GM18505 (cell line): ENCODE data around the gene TMEM86B.

Experiments used
- ATAC-seq: cut with Tn5 transposase; IDR thresholded peaks from one replicate; pipeline ENCODE4 v1.9.1; 2021; ENCODE audit not compliant: unreplicated experiment
- POLR2A ChIP-seq: IDR thresholded peaks from 4 replicates; pipeline ENCODE4 v1.6.1; 2011; ENCODE audit warnings: borderline replicate concordance; ENCODE audit not compliant: insufficient read depth, insufficient read length; ENCODE audit errors: extremely low read depth

Gene TMEM86B

GRCh38 chr19:55241935-55242464, 13.4 kb upstream of the TMEM86B start:
- no peak for TF ChIP-seq POLR2A

DNA sequence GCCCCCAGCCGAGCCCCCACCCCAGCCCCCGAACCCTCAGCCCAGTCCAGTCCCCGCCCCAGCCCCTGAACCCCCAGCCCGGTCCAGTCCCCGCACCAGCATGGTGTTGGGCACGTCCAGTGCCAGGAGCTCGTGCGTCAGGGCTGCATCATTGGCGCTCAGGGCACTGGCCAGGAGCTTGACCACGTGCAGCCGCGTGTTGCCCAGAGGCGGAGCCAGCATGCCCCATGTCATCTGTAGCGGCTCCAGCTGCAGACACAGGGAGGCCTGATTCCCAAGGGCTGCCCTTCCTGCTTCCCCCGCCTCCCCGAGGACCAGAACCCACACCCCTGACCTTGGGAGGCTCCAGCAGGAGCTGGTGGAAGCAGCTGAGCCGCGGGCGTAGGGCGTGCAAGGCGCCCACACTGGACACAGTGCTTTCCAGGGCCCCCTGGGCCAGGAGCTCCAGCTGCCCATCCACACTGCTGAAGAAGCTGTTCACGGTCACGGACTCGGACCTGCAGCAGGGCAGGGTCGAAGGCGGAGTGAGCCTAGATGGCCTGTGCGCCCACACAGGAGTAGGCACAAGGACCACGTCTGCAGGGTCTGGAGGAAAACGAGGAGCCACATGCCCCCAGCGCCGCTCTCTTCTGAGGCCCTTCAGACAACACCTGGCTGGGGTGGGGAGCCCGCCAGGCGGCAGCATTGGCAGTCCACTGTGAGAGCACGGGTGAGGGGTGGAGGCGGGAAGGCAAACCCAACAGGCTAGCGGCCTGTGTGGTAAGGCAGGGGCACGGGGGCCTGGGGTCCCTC, 12.8 kb upstream of the TMEM86B start:
- no peak for ATAC-seq
- no peak for TF ChIP-seq POLR2A

More at GRCh38 chr19:55241935-55242464, 13.4 kb upstream of the TMEM86B start:
- no peak for ATAC-seq

GRCh38 chr19:55240713-55241020, 12.1 kb upstream of the TMEM86B start:
- ATAC-seq, result no peak
- TF ChIP-seq POLR2A, result no peak

DNA sequence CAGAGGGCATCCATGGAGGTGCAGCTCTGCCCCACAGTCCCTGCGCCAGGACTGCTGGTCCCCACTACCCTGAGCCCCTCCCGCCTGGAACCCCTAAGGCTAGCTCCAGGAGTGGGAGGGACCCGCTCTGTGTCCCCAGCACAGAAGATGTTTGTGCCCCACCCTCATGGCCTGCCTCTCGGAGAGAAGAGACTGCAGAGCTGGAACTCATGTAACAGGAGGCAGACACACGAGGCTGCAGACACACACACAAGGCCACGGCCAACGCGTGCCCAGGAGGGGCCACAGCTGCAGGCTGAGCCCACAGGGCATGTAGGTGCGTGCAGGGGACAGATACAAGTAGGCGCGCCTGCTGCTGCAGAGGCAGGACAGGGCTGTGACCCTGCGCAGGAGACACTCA, 10.4 kb upstream of the TMEM86B start:
- no peak for TF ChIP-seq POLR2A
- ATAC-seq, result no peak

DNA sequence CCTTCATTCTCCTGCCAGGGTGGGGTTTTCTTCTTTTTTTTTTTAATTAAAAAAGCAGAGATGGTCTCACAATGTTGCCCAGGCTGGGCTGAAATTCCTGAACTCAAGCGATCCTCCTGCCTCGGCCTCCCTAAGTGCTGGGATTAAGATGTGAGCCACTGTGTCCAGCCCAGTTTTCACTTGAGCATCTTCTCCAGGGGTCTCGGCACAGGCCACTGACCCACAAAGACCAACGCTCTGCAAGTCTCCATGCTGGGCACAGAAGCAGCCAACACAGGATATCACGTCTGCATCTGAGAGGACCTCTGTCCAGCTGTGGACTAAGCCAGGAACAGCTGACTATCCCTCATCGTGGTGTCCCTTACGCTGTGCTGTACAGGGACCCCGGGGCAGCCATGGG, 9.5 kb upstream of the TMEM86B start:
- TF ChIP-seq POLR2A, result no peak
- no peak for ATAC-seq

DNA sequence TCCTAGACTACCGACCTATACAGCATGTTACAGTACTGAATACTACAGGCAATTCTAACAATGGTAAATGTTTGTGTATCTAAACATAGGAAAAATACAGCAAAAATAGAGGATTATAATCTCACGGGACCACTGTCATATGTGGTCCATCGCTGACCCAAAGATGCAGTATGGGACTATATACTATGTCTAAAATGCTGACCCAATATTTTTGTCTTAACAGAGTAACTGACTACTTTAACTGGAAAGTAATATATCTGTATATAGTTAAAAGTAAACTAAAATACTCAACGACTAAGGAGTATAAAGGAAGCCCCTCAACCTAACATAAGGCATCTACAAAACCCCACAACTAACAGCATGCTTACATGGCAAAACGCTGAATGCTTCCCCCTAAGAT, 4.4 kb upstream of the TMEM86B start:
- TF ChIP-seq POLR2A, result no peak
- ATAC-seq, result no peak

GRCh38 chr19:55232286-55232602, 3.7 kb upstream of the TMEM86B start:
- TF ChIP-seq POLR2A, result no peak
- no peak for ATAC-seq

DNA sequence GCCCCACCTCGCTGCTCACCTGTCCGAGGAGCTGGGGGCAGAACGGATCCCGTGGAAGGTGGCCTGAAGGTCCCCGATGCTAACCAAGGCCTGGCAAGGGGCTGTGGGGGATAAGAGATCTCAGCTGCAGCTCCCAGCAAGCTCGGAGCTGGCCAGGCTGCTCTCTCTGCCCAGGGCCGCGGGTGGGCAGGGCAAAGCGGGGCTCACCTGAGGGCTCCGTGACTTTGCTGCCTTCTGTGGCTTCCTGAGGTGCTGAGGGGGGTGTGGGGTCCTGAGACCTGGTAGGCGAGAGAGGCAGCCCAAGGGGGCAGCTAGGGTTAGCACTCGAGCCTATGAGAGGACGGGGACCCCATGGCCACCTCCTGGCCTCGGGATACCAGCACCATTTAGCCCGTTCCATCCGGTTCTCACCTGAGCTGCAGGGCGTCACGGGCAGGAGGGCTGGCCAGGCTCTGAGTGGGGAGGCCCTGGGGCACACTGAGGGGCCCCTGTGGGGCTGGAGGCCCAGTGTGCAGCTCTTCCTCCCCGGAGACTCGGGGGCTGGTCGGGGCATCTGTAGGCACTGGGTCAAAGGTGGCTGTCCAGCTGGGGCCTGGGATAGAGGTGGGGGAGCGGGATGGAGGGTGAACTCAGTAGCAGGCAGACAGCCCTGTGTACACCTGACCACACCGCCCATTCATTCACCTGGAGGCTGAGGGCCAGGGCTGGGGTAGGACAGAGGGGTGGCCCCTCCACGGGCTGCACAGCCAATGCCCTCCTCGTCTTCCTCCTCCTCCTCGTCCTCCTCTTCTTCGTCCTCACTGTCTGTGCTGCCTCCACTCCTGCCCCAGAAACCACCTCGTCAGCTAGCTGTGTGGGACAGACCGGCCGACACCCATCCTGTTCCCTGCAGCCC, 3.1 kb upstream of the TMEM86B start:
- ATAC-seq, result no peak
- TF ChIP-seq POLR2A, result no peak

DNA sequence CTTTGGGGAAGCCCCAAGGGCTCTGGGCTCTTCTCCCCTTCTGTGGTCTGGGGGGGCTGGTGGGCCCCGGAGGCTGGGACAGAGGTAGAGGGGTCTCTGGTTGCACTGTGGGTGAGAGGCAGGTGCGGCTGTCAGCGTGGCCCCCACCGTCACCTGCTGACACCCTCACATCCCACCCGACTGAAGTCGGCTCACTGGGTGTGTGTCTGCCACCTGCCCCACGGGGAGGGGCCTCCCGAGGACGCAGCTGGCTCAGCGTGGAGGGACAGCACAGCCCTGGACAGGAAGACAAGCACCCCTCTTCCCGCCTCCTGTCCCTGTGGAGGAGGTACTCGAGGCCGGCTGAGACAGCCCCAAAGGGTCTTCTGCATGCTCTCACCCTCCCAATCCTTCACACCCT, 2.2 kb upstream of the TMEM86B start:
- no peak for TF ChIP-seq POLR2A
- no peak for ATAC-seq

DNA sequence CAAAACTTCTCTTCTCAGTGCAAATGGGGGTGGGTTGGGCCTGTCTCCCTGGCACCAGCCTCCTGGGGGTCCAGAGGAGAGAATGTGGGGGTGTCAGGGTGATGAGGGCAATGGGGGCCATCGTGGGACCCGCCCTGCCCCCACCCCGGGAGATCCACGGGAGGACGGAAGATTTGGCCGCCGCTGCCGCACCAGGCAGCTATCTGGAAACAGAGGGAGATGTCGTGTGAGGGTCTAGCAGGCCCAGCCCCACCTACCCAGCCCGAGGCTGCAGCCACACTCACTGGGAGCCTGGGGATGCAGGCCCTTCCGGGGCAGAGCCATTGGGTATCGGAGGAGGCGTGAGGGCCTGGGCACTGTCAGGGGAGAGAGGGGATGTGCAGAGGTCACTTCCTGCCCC, 1.8 kb upstream of the TMEM86B start:
- no peak for TF ChIP-seq POLR2A
- no peak for ATAC-seq

DNA sequence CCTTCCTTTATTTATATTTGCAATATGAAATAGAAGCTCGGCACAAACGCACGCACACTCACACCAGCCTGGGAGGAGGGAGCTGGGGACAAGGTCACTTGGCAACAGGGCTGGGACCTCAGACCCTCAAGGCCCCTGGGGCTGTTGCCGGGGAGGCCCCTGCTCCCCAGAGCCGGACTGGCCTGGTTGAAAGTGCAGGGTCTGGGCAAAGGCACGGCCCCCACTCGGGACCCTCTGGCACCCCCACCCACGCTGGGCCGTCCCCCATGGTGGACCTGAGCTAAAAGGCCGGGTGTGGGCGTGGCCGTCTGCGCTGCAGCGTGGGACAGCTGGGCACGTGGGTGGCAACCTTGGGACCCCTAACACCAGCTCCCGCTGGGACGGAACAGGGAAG, 1.2 kb upstream of the TMEM86B start:
- no peak for ATAC-seq
- no peak for TF ChIP-seq POLR2A

DNA sequence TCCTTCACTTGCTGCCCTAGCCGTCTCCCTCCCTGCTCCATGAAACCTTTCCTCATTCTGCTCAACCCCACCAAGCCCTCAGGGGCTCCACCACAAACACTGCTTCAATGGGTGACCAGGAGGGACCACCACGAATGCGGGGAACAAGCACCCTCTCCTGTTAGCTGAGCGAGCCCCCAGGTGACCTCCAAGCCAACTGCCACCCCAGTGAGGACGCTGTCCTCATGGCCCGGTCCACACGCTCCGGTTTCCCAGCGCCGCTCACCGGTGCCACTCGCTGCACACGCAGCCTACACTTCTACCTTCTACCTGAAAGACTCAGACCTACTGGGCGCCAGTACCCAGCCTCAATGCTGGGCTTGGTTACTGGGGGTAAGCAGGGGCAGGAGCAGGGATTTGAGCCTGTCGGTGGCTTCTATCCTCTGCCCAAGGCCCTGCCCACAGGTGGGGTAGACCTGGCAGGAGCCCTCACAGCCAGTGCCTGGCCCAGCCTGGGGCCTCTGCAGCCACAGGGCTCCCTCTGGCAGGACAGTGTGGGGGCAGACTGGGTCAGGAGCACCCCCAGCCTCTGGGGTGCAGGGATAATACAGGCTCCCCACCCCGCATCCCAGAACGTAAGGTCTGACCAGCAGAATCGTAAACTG, 704 bp upstream of the TMEM86B start:
- TF ChIP-seq POLR2A, result no peak
- ATAC-seq, result no peak

DNA sequence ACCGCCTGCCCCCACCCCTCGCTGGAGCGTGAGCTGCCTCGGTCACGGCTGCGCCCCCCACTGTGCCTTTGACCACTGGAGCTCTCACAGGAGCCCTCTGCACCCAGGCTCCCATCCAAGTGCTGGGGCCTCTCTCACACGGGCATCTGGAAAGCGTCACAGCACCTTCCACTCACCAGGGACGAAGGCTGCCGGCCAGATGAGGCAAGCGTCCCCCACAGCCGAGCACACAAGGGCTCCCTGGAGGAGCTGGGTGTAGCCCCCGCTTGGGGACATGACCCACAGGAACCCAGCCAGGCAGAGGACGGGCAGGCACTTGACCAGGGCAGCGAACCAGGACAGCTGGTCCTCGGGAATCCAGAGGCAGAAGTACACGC, 560 bp downstream of the TMEM86B start:
- no peak for TF ChIP-seq POLR2A
- no peak for ATAC-seq
